Measurements from ENCODE around the gene B4GALT6.
A peak's percentile ranks its signal among the peaks of the same experiment; 100 is the strongest.

B4GALT6 gene

GRCh38 chr18:31688606-31689005, 4.2 kb upstream of the B4GALT6 start:
- DNase-seq (ENCODE audit: low read depth), result no peak

- DNase-seq (ENCODE audit: low read depth), result no peak
These were observed 2.9 kb upstream of the B4GALT6 start for GRCh38 chr18:31686986-31687928.

GRCh38 chr18:31686572-31686971, 2.2 kb upstream of the B4GALT6 start:
- no peak for DNase-seq (ENCODE audit: low read depth)

- DNase-seq (ENCODE audit: low read depth), result peak; percentile 12
These were observed 1.0 kb upstream of the B4GALT6 start for GRCh38 chr18:31685097-31686082.

- no peak for DNase-seq (ENCODE audit: low read depth)
These were observed 458 bp downstream of the B4GALT6 start for GRCh38 chr18:31683968-31684278.

GRCh38 chr18:31683106-31683505, 1.3 kb downstream of the B4GALT6 start:
- DNase-seq (ENCODE audit: low read depth), result no peak

GRCh38 chr18:31680831-31681568, 3.4 kb downstream of the B4GALT6 start:
- no peak for DNase-seq (ENCODE audit: low read depth)

- no peak for DNase-seq (ENCODE audit: low read depth)
These were observed 4.0 kb downstream of the B4GALT6 start for GRCh38 chr18:31680433-31680811.

- no peak for DNase-seq (ENCODE audit: low read depth)
These were observed 4.5 kb downstream of the B4GALT6 start for GRCh38 chr18:31679791-31680432.

GRCh38 chr18:31679133-31679742, 5.1 kb downstream of the B4GALT6 start:
- no peak for DNase-seq (ENCODE audit: low read depth)

GRCh38 chr18:31678425-31678824, 6.0 kb downstream of the B4GALT6 start:
- no peak for DNase-seq (ENCODE audit: low read depth)

- no peak for DNase-seq (ENCODE audit: low read depth)
These were observed 6.8 kb downstream of the B4GALT6 start for GRCh38 chr18:31677592-31677991.

- no peak for DNase-seq (ENCODE audit: low read depth)
These were observed 9.0 kb downstream of the B4GALT6 start for GRCh38 chr18:31675404-31675803.

GRCh38 chr18:31672628-31673135, 11.7 kb downstream of the B4GALT6 start:
- DNase-seq (ENCODE audit: low read depth), result no peak

GRCh38 chr18:31671951-31672350, 12.4 kb downstream of the B4GALT6 start:
- DNase-seq (ENCODE audit: low read depth), result no peak

GRCh38 chr18:31669541-31669940, 14.8 kb downstream of the B4GALT6 start:
- no peak for DNase-seq (ENCODE audit: low read depth)

- DNase-seq (ENCODE audit: low read depth), result no peak
These were observed 17.2 kb downstream of the B4GALT6 start for GRCh38 chr18:31667185-31667584.

- no peak for DNase-seq (ENCODE audit: low read depth)
These were observed 18.3 kb downstream of the B4GALT6 start for GRCh38 chr18:31666055-31666454.

- DNase-seq (ENCODE audit: low read depth), result no peak
These were observed 20.3 kb downstream of the B4GALT6 start for GRCh38 chr18:31664101-31664500.

- DNase-seq (ENCODE audit: low read depth), result no peak
These were observed 22.4 kb downstream of the B4GALT6 start for GRCh38 chr18:31661965-31662364.

- no peak for DNase-seq (ENCODE audit: low read depth)
These were observed 23.6 kb downstream of the B4GALT6 start for GRCh38 chr18:31660763-31661162.
